GM19395 (cell line): ENCODE data around the gene PCSK6.

Experiments
- ATAC-seq: cut with Tn5 transposase; IDR thresholded peaks from one replicate; pipeline ENCODE4 v1.9.1; 2021; ENCODE audit warnings: mild to moderate bottlenecking, moderate library complexity; ENCODE audit not compliant: unreplicated experiment

PCSK6 gene

DNA sequence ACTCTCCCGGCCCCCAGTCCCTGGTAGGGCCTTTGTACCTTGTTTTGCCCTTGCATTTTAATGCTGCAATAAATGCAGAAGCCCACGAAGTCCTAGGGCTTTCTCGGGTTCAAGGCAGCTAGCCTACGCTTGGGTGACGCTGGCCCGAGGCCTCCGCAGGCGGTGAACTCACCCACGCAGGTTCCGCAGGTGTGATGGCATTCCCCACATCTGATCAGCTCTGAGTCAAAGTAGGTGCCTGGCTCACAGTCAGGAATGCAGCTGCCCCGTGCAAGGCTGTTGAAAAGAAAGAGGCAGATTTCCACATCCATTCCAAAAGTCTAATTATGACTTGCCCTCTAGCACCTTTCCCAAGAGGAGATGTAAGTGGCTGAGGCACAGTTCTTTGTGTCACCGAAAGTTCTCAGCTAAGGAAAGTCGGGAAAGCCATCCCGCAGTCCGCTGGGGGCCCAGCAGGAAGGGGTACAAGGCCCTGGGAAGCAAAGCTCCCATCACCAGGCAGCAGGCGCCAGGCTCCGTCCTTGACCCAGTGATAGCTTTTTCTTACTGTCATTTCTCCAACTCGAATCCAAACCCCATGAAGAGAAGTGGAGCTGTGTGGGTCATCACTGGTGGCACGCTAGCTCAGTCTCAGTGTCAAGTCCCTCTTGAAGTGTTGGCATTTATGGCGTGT lies 171.2 kb downstream of the PCSK6 start:
- ATAC-seq: no peak

GRCh38 chr15:101317336-101317872 lies 172.1 kb downstream of the PCSK6 start:
- ATAC-seq: no peak

GRCh38 chr15:101316529-101316928 lies 173.0 kb downstream of the PCSK6 start:
- ATAC-seq: no peak

DNA sequence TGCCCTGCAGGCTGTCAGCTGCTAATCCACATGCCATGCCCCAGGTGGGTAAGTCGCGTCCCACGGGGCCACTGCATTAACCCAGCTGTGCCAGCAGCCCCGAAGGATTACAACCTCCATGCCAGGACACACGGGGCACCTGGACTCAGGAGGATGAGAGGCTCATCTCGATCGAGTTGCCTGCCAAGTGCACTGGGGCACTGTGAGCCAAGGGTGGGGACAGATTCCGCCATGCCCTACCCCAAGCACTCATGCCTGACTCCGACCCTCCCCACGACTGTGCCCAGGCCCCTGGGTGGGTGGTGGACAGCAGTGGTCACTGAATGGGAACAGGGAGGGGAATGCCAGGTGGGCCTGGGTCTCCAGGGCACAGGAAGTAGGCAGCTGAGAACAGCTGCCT lies 173.8 kb downstream of the PCSK6 start:
- no peak for ATAC-seq

- no peak for ATAC-seq
These were observed 175.0 kb downstream of the PCSK6 start for GRCh38 chr15:101314336-101315125.

DNA sequence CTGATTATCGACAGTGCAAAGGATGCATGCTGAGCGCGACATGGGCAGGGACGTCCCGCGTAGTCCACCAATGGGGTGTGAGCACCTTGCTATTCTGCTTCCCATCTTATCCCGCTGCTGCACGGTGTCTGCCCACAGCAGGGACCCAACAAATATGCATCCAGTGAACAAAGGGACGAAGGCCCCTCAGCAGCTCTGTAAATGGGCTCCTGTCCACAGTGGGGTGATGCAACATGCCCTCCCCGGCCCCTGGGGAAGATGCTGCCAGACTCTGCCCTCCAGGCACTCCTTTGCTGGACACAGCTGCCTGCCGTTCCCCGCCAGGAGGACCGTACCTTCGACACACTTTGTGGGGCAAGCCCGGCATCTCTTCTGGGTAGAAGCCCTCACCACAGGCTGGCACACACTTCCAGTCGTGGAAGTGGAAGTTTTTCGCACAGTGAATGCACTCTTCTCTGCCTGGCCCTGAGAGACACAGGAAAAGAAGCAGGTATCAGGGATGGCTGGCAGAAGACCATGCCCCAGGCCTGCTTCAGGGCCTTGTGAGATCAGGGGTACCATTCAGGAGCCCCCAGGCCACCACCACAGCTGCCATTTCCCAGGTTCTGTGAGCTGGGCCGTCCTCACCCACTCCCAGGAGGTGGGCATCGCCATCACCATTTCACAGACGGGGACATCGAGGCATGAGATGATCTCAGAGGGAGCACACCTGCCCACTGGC lies 176.3 kb downstream of the PCSK6 start:
- ATAC-seq: no peak

- ATAC-seq: no peak
These were observed 179.0 kb downstream of the PCSK6 start for GRCh38 chr15:101310508-101310907.

DNA sequence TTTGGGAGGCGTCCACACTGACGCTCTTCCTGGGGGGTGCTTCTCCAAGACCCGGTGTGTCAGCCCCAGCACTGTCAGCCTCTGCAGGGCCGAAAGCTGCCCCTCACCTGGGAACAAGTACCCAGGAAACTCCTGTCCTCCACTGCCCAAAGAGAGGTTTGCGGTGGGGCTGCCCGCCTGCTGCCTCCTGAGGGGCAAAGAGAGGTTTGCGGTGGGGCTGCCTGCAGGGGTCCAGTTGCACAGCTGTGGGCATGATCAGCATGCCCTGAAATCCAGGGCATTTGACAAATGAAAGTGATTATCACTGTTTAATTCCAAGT lies 179.4 kb downstream of the PCSK6 start:
- ATAC-seq: no peak

- no peak for ATAC-seq
These were observed 179.9 kb downstream of the PCSK6 start for GRCh38 chr15:101309436-101310160.

- no peak for ATAC-seq
These were observed 180.7 kb downstream of the PCSK6 start for GRCh38 chr15:101308604-101309435.

- no peak for ATAC-seq
These were observed 181.5 kb downstream of the PCSK6 start for GRCh38 chr15:101307897-101308603.

DNA sequence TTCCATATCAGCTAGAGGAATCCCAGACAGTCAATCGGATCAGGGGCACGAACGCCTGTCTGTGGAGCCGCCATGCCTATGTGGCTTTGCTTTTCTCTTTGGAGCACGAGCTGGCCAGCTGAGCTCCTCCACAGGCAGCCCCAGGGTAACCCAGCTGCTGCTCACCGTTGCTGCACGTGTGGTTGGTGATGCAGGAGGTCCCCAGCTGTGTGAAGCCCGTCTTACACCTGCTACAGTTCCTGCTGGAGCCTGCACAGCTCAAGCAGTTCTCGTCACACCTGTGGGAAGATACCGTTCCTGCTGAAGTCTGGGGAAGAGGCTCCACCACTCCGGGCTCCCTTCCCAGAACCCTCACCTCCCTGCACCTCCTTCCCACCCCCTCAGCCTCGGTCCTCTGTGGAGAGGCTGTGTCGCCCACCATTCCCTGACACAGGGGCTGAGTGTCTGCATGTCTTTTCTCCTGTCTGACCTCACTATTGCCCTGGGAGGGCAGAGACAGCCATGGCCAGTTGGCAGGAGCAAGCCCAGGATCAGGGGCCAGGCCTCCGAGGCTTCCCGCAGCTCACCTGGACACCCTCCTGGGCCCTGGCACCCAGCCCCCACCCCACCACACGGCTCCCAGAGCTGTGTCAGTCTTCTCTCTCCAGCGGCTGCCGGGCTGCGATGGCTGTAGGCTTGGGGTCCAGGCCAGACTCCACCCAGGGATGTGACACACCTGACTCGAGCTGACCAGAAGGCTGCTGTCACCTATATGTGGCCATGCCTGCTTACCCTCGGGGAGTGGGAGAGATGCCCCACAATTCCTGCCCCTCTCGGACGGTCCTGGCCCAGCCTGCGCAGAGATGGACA lies 182.2 kb downstream of the PCSK6 start:
- ATAC-seq: no peak

- ATAC-seq: no peak
These were observed 183.0 kb downstream of the PCSK6 start for GRCh38 chr15:101306341-101307047.

DNA sequence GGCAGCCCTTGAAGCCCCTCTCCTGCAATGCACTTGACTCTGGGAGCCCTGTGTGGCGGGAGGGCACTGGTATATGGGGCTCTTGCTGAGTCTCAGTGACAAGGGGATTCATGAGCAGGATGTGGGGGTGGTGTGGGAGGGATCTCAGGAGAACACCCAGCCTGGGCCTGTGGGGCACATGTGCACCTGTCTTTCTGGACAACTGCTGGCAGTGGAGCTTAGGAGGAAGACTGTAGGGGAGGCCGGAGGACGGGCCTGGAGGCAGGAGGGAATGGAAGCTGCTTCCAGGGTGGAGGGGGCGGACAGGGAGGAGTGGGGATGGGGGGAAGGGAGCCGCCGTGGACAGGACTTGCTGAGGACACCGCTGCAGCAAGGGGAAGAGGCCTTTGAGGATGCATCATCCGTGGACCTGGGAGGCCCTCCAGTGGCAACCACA lies 183.7 kb downstream of the PCSK6 start:
- ATAC-seq: no peak

- no peak for ATAC-seq
These were observed 186.1 kb downstream of the PCSK6 start for GRCh38 chr15:101303408-101303807.

GRCh38 chr15:101296418-101297405 lies 192.8 kb downstream of the PCSK6 start:
- no peak for ATAC-seq
